Measurements from ENCODE around the gene C9orf43.
A peak's percentile ranks its signal among the peaks of the same experiment; 100 is the strongest.
"Not testable (repeated sequence)": the region's sequence is repeated elsewhere in the genome, so short reads cannot be mapped to it uniquely, and the experiment has no call there.

Gene C9orf43

GRCh38 chr9:113417370-113417769, 6.8 kb downstream of the C9orf43 start:
- DNase-seq (ENCODE audit: low spot score): no peak

GRCh38 chr9:113421726-113422125, 11.2 kb downstream of the C9orf43 start:
- no peak for DNase-seq (ENCODE audit: low spot score)

GRCh38 chr9:113425072-113425471, 14.5 kb downstream of the C9orf43 start:
- DNase-seq (ENCODE audit: low spot score): no peak

- no peak for DNase-seq (ENCODE audit: low spot score)
Observed at GRCh38 chr9:113426701-113427100, 16.2 kb downstream of the C9orf43 start.

- no peak for DNase-seq (ENCODE audit: low spot score)
Observed at GRCh38 chr9:113427629-113428028, 17.1 kb downstream of the C9orf43 start.

- no peak for DNase-seq (ENCODE audit: low spot score)
Observed at GRCh38 chr9:113428062-113428615, 17.6 kb downstream of the C9orf43 start.

- DNase-seq (ENCODE audit: low spot score): no peak
Observed at GRCh38 chr9:113431191-113431590, 20.6 kb downstream of the C9orf43 start.

GRCh38 chr9:113436728-113437515, 26.4 kb downstream of the C9orf43 start:
- DNase-seq (ENCODE audit: low spot score): no peak

- DNase-seq (ENCODE audit: low spot score): not testable (repeated sequence)
Observed at GRCh38 chr9:113437716-113438115, 27.2 kb downstream of the C9orf43 start.

GRCh38 chr9:113444736-113445135, 34.2 kb downstream of the C9orf43 start:
- DNase-seq (ENCODE audit: low spot score): no peak

GRCh38 chr9:113446323-113446740, 35.8 kb downstream of the C9orf43 start:
- DNase-seq (ENCODE audit: low spot score): peak; percentile 63

- DNase-seq (ENCODE audit: low spot score): no peak
Observed at GRCh38 chr9:113449376-113449775, 38.8 kb downstream of the C9orf43 start.

GRCh38 chr9:113452113-113452605, 41.6 kb downstream of the C9orf43 start:
- no peak for DNase-seq (ENCODE audit: low spot score)

GRCh38 chr9:113454914-113455761, 44.6 kb downstream of the C9orf43 start:
- DNase-seq (ENCODE audit: low spot score): no peak

- no peak for DNase-seq (ENCODE audit: low spot score)
Observed at GRCh38 chr9:113456235-113456634, 45.7 kb downstream of the C9orf43 start.

- DNase-seq (ENCODE audit: low spot score): no peak
Observed at GRCh38 chr9:113461285-113461684, 50.7 kb downstream of the C9orf43 start.

- DNase-seq (ENCODE audit: low spot score): no peak
Observed at GRCh38 chr9:113461943-113462342, 51.4 kb downstream of the C9orf43 start.

GRCh38 chr9:113462781-113463286, 52.3 kb downstream of the C9orf43 start:
- no peak for DNase-seq (ENCODE audit: low spot score)

- DNase-seq (ENCODE audit: low spot score): peak; percentile 76
Observed at GRCh38 chr9:113463418-113464285, 53.1 kb downstream of the C9orf43 start, which contains the start of gene RGS3. Gene RGS3 (plus strand): TSS chr9:113463727. CDS start chr9:113463803, 76 bp downstream.

- no peak for DNase-seq (ENCODE audit: low spot score)
Observed at GRCh38 chr9:113464286-113464660, 53.7 kb downstream of the C9orf43 start.

- peak; percentile 16 for DNase-seq (ENCODE audit: low spot score)
Observed at GRCh38 chr9:113465599-113466140, 55.1 kb downstream of the C9orf43 start.

Measured in HuH-7.5 (cell line).